ENCODE results near the gene FCMR.

The FCMR gene

GRCh38 chr1:206944703-206945102 lies 23.0 kb upstream of the FCMR start (continued):
- TF ChIP-seq PATZ1 (CRISPR knock-in tag; IDR thresholded peaks at IDR 0.05; ENCODE audit: borderline replicate concordance) (no peak), ZFP30 (CRISPR knock-in tag; IDR thresholded peaks at IDR 0.05) (no peak), CSDC2 (CRISPR knock-in tag; IDR thresholded peaks at IDR 0.05) (no peak), ZNF8 (CRISPR knock-in tag; IDR thresholded peaks at IDR 0.05) (no peak), PPARA (CRISPR knock-in tag; IDR thresholded peaks at IDR 0.05; ENCODE audit: borderline replicate concordance) (no peak), BACH2 (CRISPR knock-in tag; IDR thresholded peaks at IDR 0.05; ENCODE audit: borderline replicate concordance) (no peak), ZC3H10 (CRISPR knock-in tag; IDR thresholded peaks at IDR 0.05) (no peak), SNAI2 (CRISPR knock-in tag; IDR thresholded peaks at IDR 0.05) (no peak)
- TF ChIP-seq, protein P1, sequence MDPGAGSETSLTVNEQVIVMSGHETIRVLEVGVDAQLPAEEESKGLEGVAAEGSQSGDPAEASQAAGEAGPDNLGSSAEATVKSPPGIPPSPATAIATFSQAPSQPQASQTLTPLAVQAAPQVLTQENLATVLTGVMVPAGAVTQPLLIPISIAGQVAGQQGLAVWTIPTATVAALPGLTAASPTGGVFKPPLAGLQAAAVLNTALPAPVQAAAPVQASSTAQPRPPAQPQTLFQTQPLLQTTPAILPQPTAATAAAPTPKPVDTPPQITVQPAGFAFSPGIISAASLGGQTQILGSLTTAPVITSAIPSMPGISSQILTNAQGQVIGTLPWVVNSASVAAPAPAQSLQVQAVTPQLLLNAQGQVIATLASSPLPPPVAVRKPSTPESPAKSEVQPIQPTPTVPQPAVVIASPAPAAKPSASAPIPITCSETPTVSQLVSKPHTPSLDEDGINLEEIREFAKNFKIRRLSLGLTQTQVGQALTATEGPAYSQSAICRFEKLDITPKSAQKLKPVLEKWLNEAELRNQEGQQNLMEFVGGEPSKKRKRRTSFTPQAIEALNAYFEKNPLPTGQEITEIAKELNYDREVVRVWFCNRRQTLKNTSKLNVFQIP (CRISPR knock-in tag; IDR thresholded peaks at IDR 0.05; ENCODE audit: borderline replicate concordance, low read depth) = no peak

GRCh38 chr1:206941766-206942418 lies 20.2 kb upstream of the FCMR start:
- TF ChIP-seq OSR1 (CRISPR knock-in tag; IDR thresholded peaks at IDR 0.05) (no peak), ESRRG (CRISPR knock-in tag; IDR thresholded peaks at IDR 0.05) (no peak), ZC3H10 (CRISPR knock-in tag; IDR thresholded peaks at IDR 0.05) (no peak), CSDC2 (CRISPR knock-in tag; IDR thresholded peaks at IDR 0.05) (no peak), ZFP3 (CRISPR knock-in tag; IDR thresholded peaks at IDR 0.05) (no peak), TOX (CRISPR knock-in tag; IDR thresholded peaks at IDR 0.05; ENCODE audit: borderline replicate concordance) (no peak), PATZ1 (CRISPR knock-in tag; IDR thresholded peaks at IDR 0.05; ENCODE audit: borderline replicate concordance) (no peak), CREB5 (CRISPR knock-in tag; IDR thresholded peaks at IDR 0.05; ENCODE audit: low read depth) (no peak), CSRNP3 (CRISPR knock-in tag; IDR thresholded peaks at IDR 0.05) (no peak), ARNTL (CRISPR knock-in tag; IDR thresholded peaks at IDR 0.05; ENCODE audit: borderline replicate concordance, low read depth) (no peak), ZNF565 (CRISPR knock-in tag; conservative IDR thresholded peaks at IDR 0.05; ENCODE audit: low read depth) (no peak), RARB (CRISPR knock-in tag; IDR thresholded peaks at IDR 0.05) (no peak), GLIS3 (CRISPR knock-in tag; IDR thresholded peaks at IDR 0.05) (no peak), ZNF8 (CRISPR knock-in tag; IDR thresholded peaks at IDR 0.05) (no peak), SNAI2 (CRISPR knock-in tag; IDR thresholded peaks at IDR 0.05) (no peak)
- TF ChIP-seq, protein P2, sequence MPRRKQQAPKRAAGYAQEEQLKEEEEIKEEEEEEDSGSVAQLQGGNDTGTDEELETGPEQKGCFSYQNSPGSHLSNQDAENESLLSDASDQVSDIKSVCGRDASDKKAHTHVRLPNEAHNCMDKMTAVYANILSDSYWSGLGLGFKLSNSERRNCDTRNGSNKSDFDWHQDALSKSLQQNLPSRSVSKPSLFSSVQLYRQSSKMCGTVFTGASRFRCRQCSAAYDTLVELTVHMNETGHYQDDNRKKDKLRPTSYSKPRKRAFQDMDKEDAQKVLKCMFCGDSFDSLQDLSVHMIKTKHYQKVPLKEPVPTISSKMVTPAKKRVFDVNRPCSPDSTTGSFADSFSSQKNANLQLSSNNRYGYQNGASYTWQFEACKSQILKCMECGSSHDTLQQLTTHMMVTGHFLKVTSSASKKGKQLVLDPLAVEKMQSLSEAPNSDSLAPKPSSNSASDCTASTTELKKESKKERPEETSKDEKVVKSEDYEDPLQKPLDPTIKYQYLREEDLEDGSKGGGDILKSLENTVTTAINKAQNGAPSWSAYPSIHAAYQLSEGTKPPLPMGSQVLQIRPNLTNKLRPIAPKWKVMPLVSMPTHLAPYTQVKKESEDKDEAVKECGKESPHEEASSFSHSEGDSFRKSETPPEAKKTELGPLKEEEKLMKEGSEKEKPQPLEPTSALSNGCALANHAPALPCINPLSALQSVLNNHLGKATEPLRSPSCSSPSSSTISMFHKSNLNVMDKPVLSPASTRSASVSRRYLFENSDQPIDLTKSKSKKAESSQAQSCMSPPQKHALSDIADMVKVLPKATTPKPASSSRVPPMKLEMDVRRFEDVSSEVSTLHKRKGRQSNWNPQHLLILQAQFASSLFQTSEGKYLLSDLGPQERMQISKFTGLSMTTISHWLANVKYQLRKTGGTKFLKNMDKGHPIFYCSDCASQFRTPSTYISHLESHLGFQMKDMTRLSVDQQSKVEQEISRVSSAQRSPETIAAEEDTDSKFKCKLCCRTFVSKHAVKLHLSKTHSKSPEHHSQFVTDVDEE (CRISPR knock-in tag; IDR thresholded peaks at IDR 0.05) = no peak
- TF ChIP-seq, protein P1 (CRISPR knock-in tag; IDR thresholded peaks at IDR 0.05; ENCODE audit: borderline replicate concordance, low read depth) = no peak
- ATAC-seq = no peak

Measured in SK-N-SH treated with all-trans-retinoic acid at 6 μM for 48 hours (cell line).